ENCODE measurements around the gene RABL6.

RABL6 gene

GRCh38 chr9:136851941-136852663 lies 44.4 kb downstream of the RABL6 start, which contains the start of gene MAMDC4:
MAMDC4 (plus strand) TSS chr9:136852346; CDS start chr9:136852417, 71 bp downstream.
- H3K4me2 ChIP-seq = no peak within 1 kb of the TSS
- peaks cover 65% of the 10 kb centered on the region for H3K4me1 ChIP-seq
- no peak within 1 kb of the TSS; the same call in 1 of the 2 replicates for H3K9ac ChIP-seq
- H3K27me3 ChIP-seq = peaks cover 8% of the 10 kb centered on the region; the same call in 1 of the 2 replicates
- no peak for TF ChIP-seq Cebpa-rat (IDR thresholded peaks at IDR 0.05)
- peaks cover 53% of the 10 kb centered on the region for H4K20me1 ChIP-seq
- H3K4me3 ChIP-seq = no peak within 1 kb of the TSS
- H3K9me3 ChIP-seq = no peaks in the 10 kb centered on the region
- H3K27ac ChIP-seq = no peak within 1 kb of the TSS
- peaks cover 26% of the 10 kb centered on the region for H3K36me3 ChIP-seq

- Histone ChIP-seq H3K27me3 (peaks cover 3% of the 10 kb centered on the region; the same call in 1 of the 2 replicates), H3K9me3 (no peaks in the 10 kb centered on the region), H3K27ac (no peak overlapping the region), H4K20me1 (peaks cover 61% of the 10 kb centered on the region), H3K4me2 (no peak overlapping the region), H3K4me1 (peaks cover 68% of the 10 kb centered on the region), H3K4me3 (no peak overlapping the region), H3K36me3 (peaks cover 33% of the 10 kb centered on the region), H3K9ac (no peak overlapping the region)
- TF ChIP-seq Cebpa-rat (IDR thresholded peaks at IDR 0.05) = no peak
These were observed 45.2 kb downstream of the RABL6 start for GRCh38 chr9:136852664-136853595.

- Histone ChIP-seq H3K4me3 (no peak overlapping the region), H3K4me1 (peaks cover 70% of the 10 kb centered on the region), H3K4me2 (peak overlapping the region; percentile 95), H3K9me3 (no peaks in the 10 kb centered on the region), H3K27ac (0 out of 2 replicates have a peak overlapping the region, but pooled peaks have one; percentile 49), H4K20me1 (peaks cover 68% of the 10 kb centered on the region), H3K9ac (no peak overlapping the region), H3K36me3 (peaks cover 40% of the 10 kb centered on the region), H3K27me3 (no peaks in the 10 kb centered on the region)
- no peak for TF ChIP-seq Cebpa-rat (IDR thresholded peaks at IDR 0.05)
These were observed 45.9 kb downstream of the RABL6 start for GRCh38 chr9:136853596-136854112.

GRCh38 chr9:136854113-136854841 lies 46.5 kb downstream of the RABL6 start:
- H3K27ac ChIP-seq = 0 out of 2 replicates have a peak overlapping the region, but pooled peaks have one; percentile 49
- H3K9me3 ChIP-seq = no peaks in the 10 kb centered on the region
- no peak for TF ChIP-seq Cebpa-rat (IDR thresholded peaks at IDR 0.05)
- peak overlapping the region; percentile 38; the same call in 1 of the 2 replicates for H3K9ac ChIP-seq
- no peaks in the 10 kb centered on the region for H3K27me3 ChIP-seq
- H3K4me2 ChIP-seq = peak overlapping the region; percentile 95
- H3K4me1 ChIP-seq = peaks cover 76% of the 10 kb centered on the region
- H4K20me1 ChIP-seq = peaks cover 74% of the 10 kb centered on the region
- H3K36me3 ChIP-seq = peaks cover 40% of the 10 kb centered on the region
- H3K4me3 ChIP-seq = no peak overlapping the region

GRCh38 chr9:136854842-136855460 lies 47.2 kb downstream of the RABL6 start:
- Histone ChIP-seq H4K20me1 (peaks cover 77% of the 10 kb centered on the region), H3K27me3 (no peaks in the 10 kb centered on the region), H3K9me3 (no peaks in the 10 kb centered on the region), H3K4me3 (no peak overlapping the region), H3K36me3 (peaks cover 40% of the 10 kb centered on the region), H3K9ac (peak overlapping the region; percentile 38; the same call in 1 of the 2 replicates), H3K4me1 (peaks cover 79% of the 10 kb centered on the region), H3K27ac (0 out of 2 replicates have a peak overlapping the region, but pooled peaks have one; percentile 4), H3K4me2 (peak overlapping the region; percentile 95)
- TF ChIP-seq Cebpa-rat (IDR thresholded peaks at IDR 0.05) = no peak

GRCh38 chr9:136855461-136856078 lies 47.8 kb downstream of the RABL6 start:
- H3K9ac ChIP-seq = no peak overlapping the region
- H3K4me3 ChIP-seq = no peak overlapping the region
- no peak for TF ChIP-seq Cebpa-rat (IDR thresholded peaks at IDR 0.05)
- peaks cover 79% of the 10 kb centered on the region for H3K4me1 ChIP-seq
- peaks cover 36% of the 10 kb centered on the region for H3K36me3 ChIP-seq
- H3K4me2 ChIP-seq = peak overlapping the region; percentile 95
- peaks cover 77% of the 10 kb centered on the region for H4K20me1 ChIP-seq
- H3K9me3 ChIP-seq = no peaks in the 10 kb centered on the region
- H3K27me3 ChIP-seq = no peaks in the 10 kb centered on the region
- peak overlapping the region; percentile 53 for H3K27ac ChIP-seq

- peaks cover 82% of the 10 kb centered on the region for H3K4me1 ChIP-seq
- TF ChIP-seq Cebpa-rat (IDR thresholded peaks at IDR 0.05) = no peak
- no peak overlapping the region for H3K4me3 ChIP-seq
- peak overlapping the region; percentile 53 for H3K27ac ChIP-seq
- peaks cover 77% of the 10 kb centered on the region for H4K20me1 ChIP-seq
- H3K4me2 ChIP-seq = peak overlapping the region; percentile 95
- no peaks in the 10 kb centered on the region for H3K27me3 ChIP-seq
- no peaks in the 10 kb centered on the region for H3K9me3 ChIP-seq
- peaks cover 36% of the 10 kb centered on the region for H3K36me3 ChIP-seq
- no peak overlapping the region for H3K9ac ChIP-seq
These were observed 48.3 kb downstream of the RABL6 start for GRCh38 chr9:136856079-136856476.

GRCh38 chr9:136856541-136857141 lies 48.9 kb downstream of the RABL6 start:
- TF ChIP-seq Cebpa-rat (IDR thresholded peaks at IDR 0.05) = no peak
- H3K4me2 ChIP-seq = peak overlapping the region; percentile 95
- H4K20me1 ChIP-seq = peaks cover 78% of the 10 kb centered on the region
- H3K9ac ChIP-seq = no peak overlapping the region
- peaks cover 36% of the 10 kb centered on the region for H3K36me3 ChIP-seq
- H3K4me1 ChIP-seq = peaks cover 88% of the 10 kb centered on the region
- H3K9me3 ChIP-seq = no peaks in the 10 kb centered on the region
- no peak overlapping the region for H3K4me3 ChIP-seq
- no peaks in the 10 kb centered on the region for H3K27me3 ChIP-seq
- H3K27ac ChIP-seq = no peak overlapping the region
